ENCODE measurements around the gene ADAM15. TPM values are rescaled to one million over a fixed set of nuclear protein-coding genes. Genes with fewer than 3 reads are reported as not detected.

Gene ADAM15
- total and polyA plus RNA-seq, 2 of the 8 experiments (the other 6 are each of a cell fraction or from before 2014, with no cell fraction given), result 32.9 to 37.6 TPM

DNA sequence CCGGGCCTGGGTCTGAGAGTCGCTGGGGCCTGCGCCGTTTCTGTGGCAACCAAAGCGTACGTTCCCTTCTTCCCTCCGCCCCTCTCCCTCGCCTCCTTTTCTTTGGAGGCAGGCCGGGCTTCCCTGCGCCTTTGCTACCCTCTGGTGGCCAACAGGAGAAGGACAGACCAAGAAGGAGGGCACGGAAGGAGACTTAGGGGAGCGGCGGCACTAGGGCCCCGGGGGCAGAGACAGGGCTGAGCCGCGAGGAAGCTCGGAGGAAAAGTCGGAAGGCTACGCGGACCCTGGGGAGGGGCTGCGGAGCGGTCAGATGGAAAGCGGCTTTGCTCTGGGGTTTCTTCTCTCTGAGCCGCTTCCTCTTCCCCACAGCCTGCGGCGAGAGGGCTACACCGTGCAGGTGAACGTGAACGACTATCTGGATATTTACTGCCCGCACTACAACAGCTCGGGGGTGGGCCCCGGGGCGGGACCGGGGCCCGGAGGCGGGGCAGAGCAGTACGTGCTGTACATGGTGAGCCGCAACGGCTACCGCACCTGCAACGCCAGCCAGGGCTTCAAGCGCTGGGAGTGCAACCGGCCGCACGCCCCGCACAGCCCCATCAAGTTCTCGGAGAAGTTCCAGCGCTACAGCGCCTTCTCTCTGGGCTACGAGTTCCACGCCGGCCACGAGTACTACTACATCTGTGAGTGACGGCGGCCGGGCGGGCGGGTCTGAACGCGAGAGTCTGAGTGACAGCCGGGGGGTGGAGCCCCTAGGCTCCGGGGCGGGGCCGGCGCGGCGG lies 33.8 kb downstream of the ADAM15 start (continued):
- no peak for TF ChIP-seq USF2 (IDR thresholded peaks at IDR 0.05; ENCODE audit: low read length)

All from H1 (cell line).